C4-2B (cell line): ENCODE results near the gene ATP6V1B1.

Experiments
- H3K27ac ChIP-seq: fragments of 450-650 bp; 2 replicates; pipeline ENCODE4 v1.5.1; 2017
- ZFX ChIP-seq: fragments of 450-650 bp; IDR thresholded peaks from 2 replicates; pipeline ENCODE4 v1.6.1; 2017
- TF ChIP-seq, protein P1 (sequence below): fragments of 450-650 bp; conservative IDR thresholded peaks from 2 replicates; pipeline ENCODE4 v1.5.1; 2017; ENCODE audit warnings: mild to moderate bottlenecking

The ATP6V1B1 gene

DNA sequence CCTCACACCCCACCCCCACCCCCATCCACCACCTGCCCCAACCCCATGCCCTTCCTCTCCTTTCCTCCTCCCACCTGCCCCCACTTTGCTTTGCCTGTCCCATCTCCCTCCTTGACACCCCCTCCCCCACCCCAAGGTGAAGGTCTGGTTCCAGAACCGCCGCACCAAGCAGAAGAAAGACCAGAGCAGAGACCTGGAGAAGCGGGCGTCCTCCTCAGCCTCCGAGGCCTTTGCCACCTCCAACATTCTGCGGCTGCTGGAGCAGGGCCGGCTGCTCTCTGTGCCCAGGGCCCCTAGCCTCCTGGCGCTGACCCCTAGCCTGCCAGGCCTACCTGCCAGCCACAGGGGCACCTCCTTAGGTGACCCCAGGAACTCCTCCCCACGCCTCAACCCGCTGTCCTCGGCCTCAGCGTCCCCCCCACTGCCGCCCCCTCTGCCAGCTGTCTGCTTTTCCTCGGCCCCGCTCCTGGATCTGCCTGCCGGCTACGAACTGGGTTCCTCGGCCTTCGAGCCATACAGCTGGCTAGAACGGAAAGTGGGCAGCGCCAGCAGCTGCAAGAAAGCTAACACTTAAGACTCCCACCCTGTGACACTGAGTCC, 3.0 kb upstream of the ATP6V1B1 start:
- no peak overlapping the region for H3K27ac ChIP-seq
- TF ChIP-seq, protein P1, sequence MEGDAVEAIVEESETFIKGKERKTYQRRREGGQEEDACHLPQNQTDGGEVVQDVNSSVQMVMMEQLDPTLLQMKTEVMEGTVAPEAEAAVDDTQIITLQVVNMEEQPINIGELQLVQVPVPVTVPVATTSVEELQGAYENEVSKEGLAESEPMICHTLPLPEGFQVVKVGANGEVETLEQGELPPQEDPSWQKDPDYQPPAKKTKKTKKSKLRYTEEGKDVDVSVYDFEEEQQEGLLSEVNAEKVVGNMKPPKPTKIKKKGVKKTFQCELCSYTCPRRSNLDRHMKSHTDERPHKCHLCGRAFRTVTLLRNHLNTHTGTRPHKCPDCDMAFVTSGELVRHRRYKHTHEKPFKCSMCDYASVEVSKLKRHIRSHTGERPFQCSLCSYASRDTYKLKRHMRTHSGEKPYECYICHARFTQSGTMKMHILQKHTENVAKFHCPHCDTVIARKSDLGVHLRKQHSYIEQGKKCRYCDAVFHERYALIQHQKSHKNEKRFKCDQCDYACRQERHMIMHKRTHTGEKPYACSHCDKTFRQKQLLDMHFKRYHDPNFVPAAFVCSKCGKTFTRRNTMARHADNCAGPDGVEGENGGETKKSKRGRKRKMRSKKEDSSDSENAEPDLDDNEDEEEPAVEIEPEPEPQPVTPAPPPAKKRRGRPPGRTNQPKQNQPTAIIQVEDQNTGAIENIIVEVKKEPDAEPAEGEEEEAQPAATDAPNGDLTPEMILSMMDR: no peak
- no peak for TF ChIP-seq ZFX

- H3K27ac ChIP-seq: no peak overlapping the region
- TF ChIP-seq, protein P1: no peak
- no peak for TF ChIP-seq ZFX
These were observed 719 bp upstream of the ATP6V1B1 start for GRCh38 chr2:70934981-70935380.

GRCh38 chr2:70936165-70936978, 672 bp downstream of the ATP6V1B1 start:
- H3K27ac ChIP-seq: no peak overlapping the region
- TF ChIP-seq ZFX: no peak
- TF ChIP-seq, protein P1: no peak

- TF ChIP-seq ZFX: no peak
- TF ChIP-seq, protein P1: no peak
- no peak overlapping the region for H3K27ac ChIP-seq
These were observed 1.5 kb downstream of the ATP6V1B1 start for GRCh38 chr2:70936979-70937811.

- TF ChIP-seq, protein P1: no peak
- TF ChIP-seq ZFX: no peak
- no peak overlapping the region for H3K27ac ChIP-seq
These were observed 2.3 kb downstream of the ATP6V1B1 start for GRCh38 chr2:70937866-70938585.

DNA sequence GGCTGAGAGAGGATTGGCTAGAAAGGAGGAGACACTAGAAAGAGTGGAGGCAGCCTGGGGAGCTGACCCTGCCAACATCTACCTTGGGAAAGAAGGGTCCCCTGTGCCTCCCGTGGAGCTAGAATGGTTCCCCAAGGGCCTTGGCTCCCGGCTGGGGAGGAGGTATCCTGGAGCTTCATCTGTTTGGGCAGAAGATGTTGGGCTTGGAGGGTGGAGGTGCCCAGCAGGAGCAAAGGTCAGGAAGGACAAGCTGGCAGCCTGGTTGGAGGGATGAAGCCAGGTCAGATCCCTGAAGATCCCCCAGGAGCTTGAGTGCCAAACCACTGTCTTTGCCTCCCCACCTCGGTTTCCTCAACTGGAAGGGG, 2.9 kb downstream of the ATP6V1B1 start:
- TF ChIP-seq ZFX: no peak
- TF ChIP-seq, protein P1: no peak
- H3K27ac ChIP-seq: no peak overlapping the region
